Small intestine (tissue), 7 donors: ENCODE results near the gene PVRIG. TPM values are rescaled to one million over a fixed set of nuclear protein-coding genes. Genes with fewer than 3 reads are reported as not detected.
"Not testable (repeated sequence)": the region's sequence is repeated elsewhere in the genome, so short reads cannot be mapped to it uniquely, and the experiment has no call there.

ENCODE experiments used
- DNase-seq, 2 donors: peaks; one replicate each; pipeline versions ENCODE4 v3.0.0 to v3.0.0-alpha.2; 2013
- FAIRE-seq: peaks from 2 replicates; lab custom pipeline; 2012; peaks lifted over from hg19 to GRCh38; lab: Jason Lieb, UNC
- H3K27ac ChIP-seq, 3 donors: one replicate each; pipeline ENCODE4 v1.5.1; 2013; ENCODE audit warnings: low read length in 2 of 3, mild to moderate bottlenecking in 2 of 3, control low read depth in 1 of 3, inconsistent platforms in 1 of 3, low read depth in 1 of 3, moderate library complexity in 1 of 3
- H3K27me3 ChIP-seq, 3 donors: one replicate each; pipeline ENCODE4 v1.6.1; 2013; ENCODE audit warnings: low read length in 3 of 3, inconsistent platforms in 1 of 3; ENCODE audit not compliant: control insufficient read depth in 3 of 3, insufficient read depth in 3 of 3
- H3K36me3 ChIP-seq, 3 donors: one replicate each; pipeline ENCODE4 v1.6.1; 2013; ENCODE audit warnings: low read length in 3 of 3, inconsistent platforms in 1 of 3, low read depth in 1 of 3, mild to moderate bottlenecking in 1 of 3, moderate library complexity in 1 of 3; ENCODE audit not compliant: control insufficient read depth in 3 of 3, insufficient read depth in 2 of 3
- H3K4me1 ChIP-seq, 3 donors: one replicate each; pipeline ENCODE4 v1.6.1; 2013; ENCODE audit warnings: low read length in 2 of 3, inconsistent platforms in 1 of 3, low read depth in 1 of 3, mild to moderate bottlenecking in 1 of 3, moderate library complexity in 1 of 3; ENCODE audit not compliant: control insufficient read depth in 3 of 3, insufficient read depth in 2 of 3
- H3K4me3 ChIP-seq, 3 donors: one replicate each; pipeline ENCODE4 v1.5.1; 2013; ENCODE audit warnings: low read length in 3 of 3, control low read depth in 1 of 3, inconsistent platforms in 1 of 3, low read depth in 1 of 3, mild to moderate bottlenecking in 1 of 3, moderate library complexity in 1 of 3
- H3K9me3 ChIP-seq, 2 donors: one replicate each; pipeline ENCODE4 v1.6.1; 2013; ENCODE audit warnings: low read depth in 1 of 2, low read length in 1 of 2; ENCODE audit not compliant: control insufficient read depth in 2 of 2, insufficient read depth in 1 of 2
- WGBS, 3 donors: extraction: QIAGEN DNeasy Blood & Tissue Kit; methylation state at CpG; one replicate each; pipeline ENCODE4 v1.1.7; 2013; 5-methylcytosine and 5-hydroxymethylcytosine counted together
- polyA plus RNA-seq, 4 donors: library from polyadenylated mRNA; stranded (reverse) in 3 of 4; unstranded in 1 of 4; fragments of 200-250 nt in 3 of 4; fragments of 120-200 nt in 1 of 4; gene quantifications; one replicate each; pipeline versions ENCODE4 v1.2.1 to v1.2.3, GENCODE V29; 2013
- donor health status: healthy with polysubstance abuse.
- donor health status: control.
- donor health status: control.
- donor health status: Bipolar disorder and iron deficiency.
- donor health status: healthy.

Gene PVRIG
- polyA plus RNA-seq, 4 donors, result 0.45 to 1.2 (median 0.91) TPM

GRCh38 chr7:100176096-100177044, 43.4 kb upstream of the PVRIG start:
- DNase-seq (no peak), FAIRE-seq (no peak)
- peaks cover 0 to 7% of the 10 kb centered on the region in 2 donors for H3K9me3 ChIP-seq
- no peak overlapping the region for H3K27ac ChIP-seq
- peaks cover 0 to 29% (median 0%) of the 10 kb centered on the region in 3 donors for H3K27me3 ChIP-seq
- WGBS, 3 donors, result 48 to 50% (median 49%) methylated on average over 13 to 14 of the region's 14 CpGs
- H3K4me3 ChIP-seq, result peak overlapping the region; percentile 22 to 56 (median 43)
- no peaks in the 10 kb centered on the region for H3K36me3 ChIP-seq
- H3K4me1 ChIP-seq, result peaks cover 0 to 7% (median 0%) of the 10 kb centered on the region in 3 donors

GRCh38 chr7:100177045-100178001, 42.4 kb upstream of the PVRIG start, which contains the start of the genes GPC2 and STAG3:
GPC2 (minus strand) TSS chr7:100177381; CDS start chr7:100177199, 182 bp downstream.
STAG3 (plus strand) TSS chr7:100177918; CDS start chr7:100180557, 2,639 bp downstream.
- Histone ChIP-seq H3K27me3 (peaks cover 0 to 22% (median 0%) of the 10 kb centered on the region in 3 donors), H3K4me3 (peak within 1 kb of the TSS; percentile 22 to 56 (median 43)), H3K9me3 (peaks cover 0 to 7% of the 10 kb centered on the region in 2 donors), H3K36me3 (no peaks in the 10 kb centered on the region), H3K4me1 (peaks cover 0 to 7% (median 0%) of the 10 kb centered on the region in 3 donors), H3K27ac (peak within 1 kb of the TSS in 1 of 3 donors; percentile 1)
- DNase-seq, result peak; percentile 94
- FAIRE-seq, result no peak
- WGBS, 3 donors, result 4 to 12% (median 9%) methylated on average over 66 to 78 of the region's 78 CpGs

DNA sequence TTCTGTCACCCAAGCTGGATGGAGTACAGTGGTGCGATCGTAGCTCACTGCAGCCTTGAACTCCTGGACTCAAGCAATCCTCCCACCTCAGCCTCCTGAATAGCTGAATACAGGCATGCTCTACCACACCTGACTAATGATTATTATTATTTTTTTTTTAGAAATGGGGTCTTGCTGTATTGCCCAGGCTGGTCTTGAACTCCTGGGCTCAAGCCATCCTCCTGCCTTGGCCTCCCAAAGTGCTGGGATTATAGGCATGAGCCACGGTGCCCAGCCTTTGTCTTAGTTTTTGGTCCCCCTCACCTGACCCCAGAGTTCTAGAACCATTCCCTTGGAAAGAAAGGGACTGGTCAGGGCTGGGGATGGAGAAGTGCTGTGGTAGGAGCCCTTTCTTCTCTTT, 39.7 kb upstream of the PVRIG start:
- H3K36me3 ChIP-seq, H3K27ac ChIP-seq, DNase-seq, H3K9me3 ChIP-seq, H3K4me3 ChIP-seq, FAIRE-seq, H3K4me1 ChIP-seq: not testable (repeated sequence)
- 86 to 92% (median 89%) methylated on average over 3 of the region's 3 CpGs for WGBS, 3 donors
- peaks cover 0 to 22% (median 0%) of the 10 kb centered on the region in 3 donors for H3K27me3 ChIP-seq

- H3K27me3 ChIP-seq, result peaks cover 0 to 14% (median 0%) of the 10 kb centered on the region in 3 donors
- FAIRE-seq, DNase-seq, H3K27ac ChIP-seq, H3K4me3 ChIP-seq, H3K4me1 ChIP-seq, H3K9me3 ChIP-seq, H3K36me3 ChIP-seq: not testable (repeated sequence)
- 79 to 81% (median 79%) methylated on average over 6 of the region's 6 CpGs for WGBS, 3 donors
Observed at GRCh38 chr7:100182616-100183015, 37.1 kb upstream of the PVRIG start.

GRCh38 chr7:100183090-100183489, 36.7 kb upstream of the PVRIG start:
- not testable (repeated sequence) for H3K4me1 ChIP-seq, H3K36me3 ChIP-seq, H3K27me3 ChIP-seq, H3K9me3 ChIP-seq, DNase-seq, H3K4me3 ChIP-seq, H3K27ac ChIP-seq, FAIRE-seq
- WGBS, 3 donors, result 62 to 84% (median 73%) methylated on average over 6 of the region's 6 CpGs

DNA sequence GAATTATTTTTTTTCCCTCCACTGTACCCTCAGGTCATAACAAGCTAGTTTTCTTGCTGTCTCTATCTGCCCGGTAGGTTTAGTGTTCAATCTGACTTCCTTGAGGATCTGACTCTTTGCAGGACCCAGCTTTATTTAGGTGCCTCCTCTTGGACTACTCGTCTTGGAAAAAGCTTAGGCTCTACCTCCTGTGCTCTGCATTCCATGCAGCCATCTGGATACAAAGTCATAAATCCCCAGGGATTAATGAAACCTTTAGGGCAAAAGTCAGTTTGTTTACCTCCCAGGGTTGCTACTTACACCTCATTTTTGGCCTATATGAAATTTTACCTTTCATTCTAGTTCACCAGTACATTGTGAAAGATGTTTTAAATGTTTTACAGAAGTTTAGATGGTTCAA, 34.0 kb upstream of the PVRIG start:
- H3K4me1 ChIP-seq, result no peaks in the 10 kb centered on the region
- H3K27ac ChIP-seq, result no peak overlapping the region
- no peak overlapping the region for H3K4me3 ChIP-seq
- FAIRE-seq (no peak), DNase-seq (no peak)
- H3K27me3 ChIP-seq, result no peaks in the 10 kb centered on the region
- 31 to 52% (median 44%) methylated on average over 2 of the region's 2 CpGs for WGBS, 3 donors
- H3K36me3 ChIP-seq, result no peaks in the 10 kb centered on the region
- H3K9me3 ChIP-seq, result no peaks in the 10 kb centered on the region

DNA sequence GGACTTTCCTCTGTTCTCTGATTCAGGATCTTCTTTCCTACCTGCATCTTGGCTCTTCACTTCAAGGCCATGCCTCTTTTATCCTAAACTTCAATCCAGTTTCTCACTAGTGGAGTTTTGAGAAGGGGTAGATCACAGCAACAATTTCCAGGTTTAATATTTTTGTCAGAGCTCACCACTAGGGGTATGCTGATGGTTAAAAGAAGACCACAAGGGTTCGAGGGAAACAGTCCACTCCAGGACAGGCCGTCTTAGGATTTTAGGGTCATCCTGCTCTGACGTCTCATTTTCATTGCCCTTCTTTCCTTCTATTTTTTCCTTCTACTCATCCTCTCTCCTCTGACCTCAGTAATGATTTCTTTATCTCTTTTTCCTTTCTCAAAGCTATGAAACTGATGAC, 30.7 kb upstream of the PVRIG start:
- DNase-seq (no peak), FAIRE-seq (no peak)
- Histone ChIP-seq H3K36me3 (no peaks in the 10 kb centered on the region), H3K4me3 (no peak overlapping the region), H3K27me3 (no peaks in the 10 kb centered on the region), H3K4me1 (no peaks in the 10 kb centered on the region), H3K9me3 (no peaks in the 10 kb centered on the region), H3K27ac (no peak overlapping the region)
- 71 to 81% (median 79%) methylated on average over 3 of the region's 3 CpGs for WGBS, 3 donors
